22Rv1 (cell line): ENCODE measurements around the gene PHF10.

Experiments
- H3K27ac ChIP-seq: fragments of 450-650 bp; 2 replicates; pipeline ENCODE4 v1.5.1; 2017
- ZFX ChIP-seq: fragments of 450-650 bp; IDR thresholded peaks from 2 replicates; pipeline ENCODE4 v1.6.1; 2017; ENCODE audit warnings: antibody characterized with exemption, borderline replicate concordance
- TF ChIP-seq, protein P1 (sequence below): fragments of 450-650 bp; IDR thresholded peaks from 2 replicates; pipeline ENCODE4 v1.5.1; 2017; ENCODE audit warnings: mild to moderate bottlenecking

PHF10 gene

GRCh38 chr6:169663468-169663867, 60.8 kb downstream of the PHF10 start:
- H3K27ac ChIP-seq: no peak overlapping the region
- TF ChIP-seq, protein P1, sequence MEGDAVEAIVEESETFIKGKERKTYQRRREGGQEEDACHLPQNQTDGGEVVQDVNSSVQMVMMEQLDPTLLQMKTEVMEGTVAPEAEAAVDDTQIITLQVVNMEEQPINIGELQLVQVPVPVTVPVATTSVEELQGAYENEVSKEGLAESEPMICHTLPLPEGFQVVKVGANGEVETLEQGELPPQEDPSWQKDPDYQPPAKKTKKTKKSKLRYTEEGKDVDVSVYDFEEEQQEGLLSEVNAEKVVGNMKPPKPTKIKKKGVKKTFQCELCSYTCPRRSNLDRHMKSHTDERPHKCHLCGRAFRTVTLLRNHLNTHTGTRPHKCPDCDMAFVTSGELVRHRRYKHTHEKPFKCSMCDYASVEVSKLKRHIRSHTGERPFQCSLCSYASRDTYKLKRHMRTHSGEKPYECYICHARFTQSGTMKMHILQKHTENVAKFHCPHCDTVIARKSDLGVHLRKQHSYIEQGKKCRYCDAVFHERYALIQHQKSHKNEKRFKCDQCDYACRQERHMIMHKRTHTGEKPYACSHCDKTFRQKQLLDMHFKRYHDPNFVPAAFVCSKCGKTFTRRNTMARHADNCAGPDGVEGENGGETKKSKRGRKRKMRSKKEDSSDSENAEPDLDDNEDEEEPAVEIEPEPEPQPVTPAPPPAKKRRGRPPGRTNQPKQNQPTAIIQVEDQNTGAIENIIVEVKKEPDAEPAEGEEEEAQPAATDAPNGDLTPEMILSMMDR: no peak
- no peak for TF ChIP-seq ZFX

- no peak for TF ChIP-seq ZFX
- TF ChIP-seq, protein P1: no peak
- H3K27ac ChIP-seq: no peak overlapping the region
These were observed 62.9 kb downstream of the PHF10 start for GRCh38 chr6:169661391-169661756.

- TF ChIP-seq, protein P1: no peak
- no peak for TF ChIP-seq ZFX
- no peak overlapping the region for H3K27ac ChIP-seq
These were observed 63.4 kb downstream of the PHF10 start for GRCh38 chr6:169660751-169661390.

GRCh38 chr6:169659820-169660610, 64.3 kb downstream of the PHF10 start:
- no peak overlapping the region for H3K27ac ChIP-seq
- TF ChIP-seq, protein P1: no peak
- TF ChIP-seq ZFX: no peak

- no peak for TF ChIP-seq ZFX
- no peak overlapping the region for H3K27ac ChIP-seq
These were observed 67.1 kb downstream of the PHF10 start for GRCh38 chr6:169657284-169657610.

DNA sequence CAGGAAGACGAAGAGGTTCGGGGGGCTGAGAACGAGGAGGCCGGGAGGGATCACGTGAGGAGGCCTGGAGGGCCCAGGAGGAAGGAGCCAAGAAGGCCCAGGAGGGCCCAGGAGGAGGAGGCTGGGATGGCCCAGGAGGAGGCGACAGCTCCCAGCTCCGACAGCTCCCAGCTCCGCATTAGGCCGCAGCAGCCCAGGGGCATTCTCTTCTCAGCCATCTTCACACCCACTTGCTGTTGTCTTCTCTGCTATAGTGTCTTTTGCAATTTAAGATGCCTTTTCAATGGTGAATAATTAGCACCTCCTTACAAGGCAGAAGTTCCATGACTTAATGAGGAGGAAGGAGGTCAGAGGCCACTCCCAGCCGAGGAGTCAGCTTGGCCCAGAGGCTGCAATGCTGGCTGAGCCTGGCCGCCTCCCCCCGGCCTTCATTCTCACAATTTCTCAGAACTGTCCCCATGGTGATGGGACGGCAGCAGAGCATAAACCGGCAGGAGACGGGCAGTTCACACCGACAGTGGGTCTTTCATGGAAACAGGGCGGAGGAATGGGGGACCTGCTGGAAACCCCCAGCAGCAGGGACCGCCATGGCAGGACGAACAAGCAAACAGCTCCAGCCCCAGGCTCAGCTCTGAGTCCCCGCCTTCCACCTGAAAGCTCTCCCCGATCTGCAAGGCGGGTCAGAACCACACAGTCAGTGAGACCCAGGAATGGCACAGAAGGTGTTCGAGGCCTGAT, 67.6 kb downstream of the PHF10 start:
- no peak for TF ChIP-seq ZFX
- TF ChIP-seq, protein P1: no peak
- no peak overlapping the region for H3K27ac ChIP-seq

GRCh38 chr6:169654598-169655391, 69.5 kb downstream of the PHF10 start:
- TF ChIP-seq, protein P1: peak; percentile 27
- TF ChIP-seq ZFX: no peak
- H3K27ac ChIP-seq: peak overlapping the region; percentile 37; the same call in 1 of the 2 replicates
